Activated B cell treated with CpG ODN at 0.5 μM for 24 hours (primary cell): ENCODE measurements around the gene AQP12A. TPM values are rescaled to one million over a fixed set of nuclear protein-coding genes. Genes with fewer than 3 reads are reported as not detected.

Experiments
- ATAC-seq: fragments of 200-7000 bp; cut with Tn5 transposase; one replicate; pipeline ENCODE4 v1.10.0; 2021; ENCODE audit warnings: low read depth, mild to moderate bottlenecking, moderate library complexity
- CTCF ChIA-PET: fragments of 350-600 bp; sonication (Branson Sonifier 250); formaldehyde crosslinking; loops from one replicate; lab custom pipeline; 2021; ENCODE audit warnings: antibody characterized with exemption; lab: Charles Lee
- POLR2A ChIA-PET: fragments of 350-600 bp; sonication (Branson Sonifier 250); formaldehyde crosslinking; loops from one replicate; lab custom pipeline; 2021; ENCODE audit warnings: antibody characterized with exemption; lab: Charles Lee
- DNase-seq: peaks from one replicate; pipeline ENCODE4 v3.0.0; 2022
- H3K27ac Mint-ChIP-seq: one replicate; pipeline ENCODE4 v1.8.0; 2020; ENCODE audit warnings: mixed read lengths
- H3K27me3 Mint-ChIP-seq: one replicate; pipeline ENCODE4 v1.8.0; 2021; ENCODE audit warnings: mixed read lengths
- H3K36me3 Mint-ChIP-seq: one replicate; pipeline ENCODE4 v1.8.0; 2021; ENCODE audit warnings: low read depth, mixed read lengths
- H3K4me1 Mint-ChIP-seq: one replicate; pipeline ENCODE4 v1.8.0; 2021; ENCODE audit warnings: mixed read lengths
- H3K4me3 Mint-ChIP-seq: one replicate; pipeline ENCODE4 v1.8.0; 2020; ENCODE audit warnings: mild to moderate bottlenecking, mixed read lengths
- H3K9me3 Mint-ChIP-seq: one replicate; pipeline ENCODE4 v1.8.0; 2020; ENCODE audit warnings: mixed read lengths
- CTCF ChIP-seq: fragments of 200-600 bp; IDR thresholded peaks from one replicate; pipeline ENCODE4 v1.8.0; 2022; ENCODE audit warnings: antibody characterized with exemption, mild to moderate bottlenecking
- intact Hi-C: fragments of 100-400 bp; cut with micrococcal nuclease; formaldehyde crosslinking; loops from one replicate; pipeline ENCODE4 v1.15.1; 2024
- total RNA-seq: library from RNA; stranded (reverse); gene quantifications from 2 replicates; pipeline ENCODE4 v1.2.3, GENCODE V29; 2022

The AQP12A gene
- total RNA-seq, 1 donor from 2014 or later: not detected

GRCh38 chr2:240736281-240737250 lies 44.9 kb downstream of the AQP12A start:
- no peak for TF ChIP-seq CTCF
- ATAC-seq: no peak
- DNase-seq: no peak

GRCh38 chr2:240737512-240737911 lies 45.8 kb downstream of the AQP12A start:
- intact Hi-C loops: no loop called here
- POLR2A ChIA-PET: no interaction called here
- H3K27ac Mint-ChIP-seq: no peak overlapping the region

More at GRCh38 chr2:240736281-240737250, 44.9 kb downstream of the AQP12A start:
- peaks cover 3% of the 10 kb centered on the region for H3K27me3 Mint-ChIP-seq
- H3K4me3 Mint-ChIP-seq: no peak overlapping the region
- H3K36me3 Mint-ChIP-seq: no peaks in the 10 kb centered on the region
- H3K27ac Mint-ChIP-seq: no peak overlapping the region
- no peaks in the 10 kb centered on the region for H3K4me1 Mint-ChIP-seq
- intact Hi-C loops: no loop called here
- ChIA-PET POLR2A (interaction anchor here (0.7 kb wide), 1 partner anchor 750 kb away, joined by 6 read pairs; no protein-coding TSS in a partner anchor), CTCF (no interaction called here)
- no peaks in the 10 kb centered on the region for H3K9me3 Mint-ChIP-seq

GRCh38 chr2:240737958-240738357 lies 46.3 kb downstream of the AQP12A start:
- Mint-ChIP-seq H3K4me1 (no peaks in the 10 kb centered on the region), H3K27me3 (peaks cover 3% of the 10 kb centered on the region), H3K36me3 (no peaks in the 10 kb centered on the region), H3K27ac (no peak overlapping the region), H3K4me3 (no peak overlapping the region), H3K9me3 (no peaks in the 10 kb centered on the region)
- TF ChIP-seq CTCF: no peak
- CTCF ChIA-PET: no interaction called here
- DNase-seq (no peak), ATAC-seq (no peak)
- intact Hi-C loops: no loop called here
- POLR2A ChIA-PET: no interaction called here

More at GRCh38 chr2:240737512-240737911, 45.8 kb downstream of the AQP12A start:
- no peak for TF ChIP-seq CTCF
- H3K27me3 Mint-ChIP-seq: peaks cover 3% of the 10 kb centered on the region
- no peaks in the 10 kb centered on the region for H3K4me1 Mint-ChIP-seq
- H3K4me3 Mint-ChIP-seq: no peak overlapping the region
- CTCF ChIA-PET: no interaction called here
- DNase-seq (no peak), ATAC-seq (no peak)
- H3K36me3 Mint-ChIP-seq: no peaks in the 10 kb centered on the region
- no peaks in the 10 kb centered on the region for H3K9me3 Mint-ChIP-seq

GRCh38 chr2:240739797-240740196 lies 48.1 kb downstream of the AQP12A start:
- no peak for DNase-seq
- ChIA-PET POLR2A (no interaction called here), CTCF (no interaction called here)
- intact Hi-C loops: no loop called here
- no peak for ATAC-seq
- Mint-ChIP-seq H3K36me3 (no peaks in the 10 kb centered on the region), H3K27ac (no peak overlapping the region), H3K4me1 (no peaks in the 10 kb centered on the region), H3K27me3 (peaks cover 3% of the 10 kb centered on the region), H3K4me3 (no peak overlapping the region), H3K9me3 (no peaks in the 10 kb centered on the region)
- TF ChIP-seq CTCF: no peak

- POLR2A ChIA-PET: no interaction called here
- intact Hi-C loops: no loop called here
- Mint-ChIP-seq H3K27ac (no peak overlapping the region), H3K4me1 (no peaks in the 10 kb centered on the region), H3K9me3 (no peaks in the 10 kb centered on the region), H3K27me3 (peaks cover 3% of the 10 kb centered on the region), H3K36me3 (no peaks in the 10 kb centered on the region), H3K4me3 (no peak overlapping the region)
- CTCF ChIA-PET: no interaction called here
- no peak for TF ChIP-seq CTCF
- DNase-seq (no peak), ATAC-seq (no peak)
Measured at GRCh38 chr2:240741091-240741490, 49.4 kb downstream of the AQP12A start.
